Gastrocnemius medialis (tissue), 4 donors: ENCODE results near the gene STAT5B.

Source experiments
- CTCF ChIP-seq, 5 experiments: fragments of 450-650 bp in 3 of 5; fragments of 200-600 bp in 2 of 5; sonication (generic) in 2 of 5; IDR thresholded peaks in 4 of 5; conservative IDR thresholded peaks in 1 of 5; 1 replicate in 4 of 5; 2 replicates in 1 of 5; pipeline ENCODE4 v1.5.1; 2016 to 2019; ENCODE audit warnings: antibody characterized with exemption in 5 of 5, mild to moderate bottlenecking in 3 of 5, moderate library complexity in 3 of 5
- POLR2A ChIP-seq, 2 donors: fragments of 450-650 bp; IDR thresholded peaks; one replicate each; pipeline ENCODE4 v1.6.1; 2017; ENCODE audit warnings: antibody characterized with exemption in 2 of 2, mild to moderate bottlenecking in 2 of 2, moderate library complexity in 2 of 2

GRCh38 chr17:42160531-42160910 is 115.7 kb downstream of the STAT5B start:
- TF ChIP-seq CTCF (IDR thresholded peaks at IDR 0.05 in 4 of 5, conservative IDR thresholded peaks at IDR 0.05 in 1 of 5) = no peak
- TF ChIP-seq POLR2A (IDR thresholded peaks at IDR 0.05) = no peak
